KOPT-K1 (cell line): ENCODE measurements around the gene AMHR2.
A peak's percentile ranks its signal among the peaks of the same experiment; 100 is the strongest.
"Not testable (repeated sequence)": the region's sequence is repeated elsewhere in the genome, so short reads cannot be mapped to it uniquely, and the experiment has no call there.

Source experiments
- H3K27ac ChIP-seq: fragments of 200-600 bp; sonication (generic); 2 replicates; pipeline ENCODE4 v1.5.1; 2016; ENCODE audit warnings: antibody characterized with exemption, mild to moderate bottlenecking, low read depth, low read length; ENCODE audit not compliant: poor library complexity, severe bottlenecking
- H3K36me3 ChIP-seq: fragments of 200-600 bp; sonication (generic); 2 replicates; pipeline ENCODE4 v1.5.1; 2017; ENCODE audit warnings: antibody characterized with exemption, mild to moderate bottlenecking, low read length, moderate library complexity; ENCODE audit not compliant: insufficient read depth
- H3K9me3 ChIP-seq: fragments of 200-600 bp; sonication (generic); 2 replicates; pipeline ENCODE4 v1.5.1; 2017; ENCODE audit warnings: antibody characterized with exemption, low read length, mild to moderate bottlenecking; ENCODE audit not compliant: insufficient read depth, poor library complexity, severe bottlenecking

The AMHR2 gene

GRCh38 chr12:53423597-53423996 lies at the start of gene AMHR2:
Gene AMHR2, plus strand, starts transcription at chr12:53423855. Its CDS starts 80 bp downstream, at chr12:53423935.
- Histone ChIP-seq H3K36me3 (no peaks in the 10 kb centered on the region), H3K9me3 (no peaks in the 10 kb centered on the region), H3K27ac (no peak within 1 kb of the TSS)

GRCh38 chr12:53374277-53374676 lies 49.4 kb upstream of the AMHR2 start:
- peak overlapping the region; percentile 19 for H3K27ac ChIP-seq
- not testable (repeated sequence) for H3K9me3 ChIP-seq, H3K36me3 ChIP-seq

- H3K9me3 ChIP-seq: no peaks in the 10 kb centered on the region
- no peak overlapping the region for H3K27ac ChIP-seq
- peaks cover 6% of the 10 kb centered on the region for H3K36me3 ChIP-seq
Observed at GRCh38 chr12:53376747-53377146, 46.9 kb upstream of the AMHR2 start.

GRCh38 chr12:53378222-53378621 lies 45.4 kb upstream of the AMHR2 start:
- Histone ChIP-seq H3K27ac (peak overlapping the region; percentile 90), H3K36me3 (peaks cover 21% of the 10 kb centered on the region), H3K9me3 (no peaks in the 10 kb centered on the region)

DNA sequence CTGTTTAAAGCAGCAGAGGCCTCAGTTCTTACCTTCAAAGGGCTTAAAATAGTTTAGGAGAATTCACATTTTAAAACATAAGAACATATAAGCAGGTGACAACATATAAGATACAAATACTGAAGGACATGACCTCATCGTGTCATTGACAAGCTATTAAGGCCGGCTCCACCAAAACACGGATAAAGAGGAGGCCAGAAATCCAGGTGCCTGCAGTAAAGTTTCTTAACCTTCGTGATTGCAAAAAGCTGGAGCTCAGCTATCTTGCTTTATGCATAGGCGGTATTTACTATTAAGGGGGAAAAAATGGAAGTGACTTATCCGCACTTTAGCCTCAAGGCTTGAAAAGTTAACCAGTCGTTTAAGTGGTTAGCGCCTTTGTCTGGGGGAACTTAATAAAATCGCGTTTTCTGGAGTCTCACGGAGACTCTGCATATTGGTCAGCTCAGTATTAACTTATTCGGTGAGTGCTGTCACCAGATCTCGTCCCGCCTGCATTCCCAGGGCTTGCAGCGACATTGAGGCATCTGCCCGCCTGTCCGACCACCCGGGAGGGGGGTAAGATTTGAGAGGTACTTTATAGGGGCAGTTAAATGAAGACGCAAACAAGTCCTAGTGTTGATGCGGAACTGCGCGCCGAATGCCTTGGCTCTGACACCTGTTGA lies 44.8 kb upstream of the AMHR2 start:
- H3K9me3 ChIP-seq: no peaks in the 10 kb centered on the region
- peaks cover 27% of the 10 kb centered on the region for H3K36me3 ChIP-seq
- H3K27ac ChIP-seq: peak overlapping the region; percentile 90

GRCh38 chr12:53379389-53380103 lies 44.1 kb upstream of the AMHR2 start:
- Histone ChIP-seq H3K27ac (peak overlapping the region; percentile 90), H3K36me3 (peaks cover 34% of the 10 kb centered on the region), H3K9me3 (no peaks in the 10 kb centered on the region)

- H3K9me3 ChIP-seq: no peaks in the 10 kb centered on the region
- H3K27ac ChIP-seq: peak within 1 kb of the TSS; percentile 90
- H3K36me3 ChIP-seq: peaks cover 41% of the 10 kb centered on the region
Observed at GRCh38 chr12:53380104-53380793, 43.4 kb upstream of the AMHR2 start, which contains the start of gene SP1. Gene SP1, plus strand, starts transcription at chr12:53380176. Its CDS starts 116 bp downstream, at chr12:53380292.

- H3K9me3 ChIP-seq: no peaks in the 10 kb centered on the region
- H3K36me3 ChIP-seq: peaks cover 47% of the 10 kb centered on the region
- H3K27ac ChIP-seq: peak overlapping the region; percentile 90
Observed at GRCh38 chr12:53380794-53381730, 42.6 kb upstream of the AMHR2 start.

- Histone ChIP-seq H3K9me3 (no peaks in the 10 kb centered on the region), H3K27ac (peak overlapping the region; percentile 90), H3K36me3 (peaks cover 57% of the 10 kb centered on the region)
Observed at GRCh38 chr12:53381731-53382630, 41.7 kb upstream of the AMHR2 start.

DNA sequence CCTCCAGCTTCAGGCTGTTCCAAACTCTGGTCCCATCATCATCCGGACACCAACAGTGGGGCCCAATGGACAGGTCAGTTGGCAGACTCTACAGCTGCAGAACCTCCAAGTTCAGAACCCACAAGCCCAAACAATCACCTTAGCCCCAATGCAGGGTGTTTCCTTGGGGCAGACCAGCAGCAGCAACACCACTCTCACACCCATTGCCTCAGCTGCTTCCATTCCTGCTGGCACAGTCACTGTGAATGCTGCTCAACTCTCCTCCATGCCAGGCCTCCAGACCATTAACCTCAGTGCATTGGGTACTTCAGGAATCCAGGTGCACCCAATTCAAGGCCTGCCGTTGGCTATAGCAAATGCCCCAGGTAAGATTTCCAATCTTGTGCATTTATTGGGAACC lies 40.4 kb upstream of the AMHR2 start:
- Histone ChIP-seq H3K9me3 (no peaks in the 10 kb centered on the region), H3K36me3 (peaks cover 69% of the 10 kb centered on the region), H3K27ac (no peak overlapping the region)

- H3K9me3 ChIP-seq, H3K27ac ChIP-seq: not testable (repeated sequence)
- H3K36me3 ChIP-seq: peaks cover 95% of the 10 kb centered on the region
Observed at GRCh38 chr12:53386381-53386780, 37.3 kb upstream of the AMHR2 start.

GRCh38 chr12:53388932-53389331 lies 34.7 kb upstream of the AMHR2 start:
- Histone ChIP-seq H3K27ac (no peak overlapping the region), H3K9me3 (no peaks in the 10 kb centered on the region), H3K36me3 (peaks cover 87% of the 10 kb centered on the region)

DNA sequence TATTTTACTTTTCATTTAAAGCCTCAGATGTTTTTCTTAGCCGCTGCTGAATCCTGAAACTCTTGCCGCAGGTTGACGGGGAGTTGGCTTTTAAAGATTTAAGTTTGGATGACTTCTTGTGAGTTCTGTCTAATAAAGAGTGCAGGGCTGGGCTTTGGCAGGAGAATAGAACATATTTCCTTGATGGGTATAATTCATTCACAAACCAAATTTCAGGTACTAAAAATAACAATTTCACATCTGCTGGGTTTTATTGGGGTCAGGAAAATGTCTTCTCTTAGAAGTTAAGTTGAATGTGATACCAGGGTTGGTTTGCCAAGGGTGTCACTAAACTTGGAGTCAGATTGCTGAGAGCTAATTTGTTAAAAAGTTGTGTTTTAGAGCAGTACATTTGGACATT lies 34.0 kb upstream of the AMHR2 start:
- Histone ChIP-seq H3K9me3 (no peaks in the 10 kb centered on the region), H3K36me3 (peaks cover 83% of the 10 kb centered on the region), H3K27ac (no peak overlapping the region)

GRCh38 chr12:53391724-53392123 lies 31.9 kb upstream of the AMHR2 start:
- H3K9me3 ChIP-seq: no peaks in the 10 kb centered on the region
- no peak overlapping the region for H3K27ac ChIP-seq
- H3K36me3 ChIP-seq: peaks cover 75% of the 10 kb centered on the region
